ENCODE results near the gene GSG1L2.

The GSG1L2 gene

DNA sequence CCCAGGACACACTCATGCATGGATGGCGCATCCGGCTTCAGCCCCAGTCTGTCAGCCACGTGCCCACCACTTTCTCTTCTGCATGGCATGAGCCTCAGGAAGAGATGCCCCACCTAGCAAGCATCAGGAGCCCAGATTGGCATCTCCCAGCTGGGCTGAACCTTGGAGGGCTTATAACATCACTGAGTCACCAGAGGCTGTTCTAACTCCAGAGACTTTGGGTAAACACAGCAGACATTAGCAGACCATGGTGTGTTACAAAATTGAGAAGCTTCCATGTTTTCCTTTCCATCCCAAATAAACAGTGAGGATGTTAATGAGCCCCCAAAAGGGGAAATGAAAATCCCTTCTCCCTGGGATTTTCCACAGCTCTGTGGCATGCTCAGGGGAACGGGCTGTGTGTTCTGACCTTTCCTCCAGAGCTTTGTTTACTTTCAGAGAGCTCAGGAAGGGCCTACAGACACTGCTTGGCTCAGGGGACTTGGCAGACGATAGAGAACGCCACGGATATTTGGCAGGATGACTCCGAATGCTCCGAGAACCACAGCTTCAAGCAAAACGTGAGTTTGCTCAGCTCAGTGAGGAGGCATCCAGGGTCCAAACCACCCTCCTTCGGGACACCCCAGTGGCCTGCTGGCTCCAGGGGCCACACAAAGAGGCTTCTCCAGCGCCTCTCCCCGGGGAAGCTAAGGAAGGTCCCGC, 20.3 kb upstream of the GSG1L2 start:
- TF ChIP-seq, protein P1, sequence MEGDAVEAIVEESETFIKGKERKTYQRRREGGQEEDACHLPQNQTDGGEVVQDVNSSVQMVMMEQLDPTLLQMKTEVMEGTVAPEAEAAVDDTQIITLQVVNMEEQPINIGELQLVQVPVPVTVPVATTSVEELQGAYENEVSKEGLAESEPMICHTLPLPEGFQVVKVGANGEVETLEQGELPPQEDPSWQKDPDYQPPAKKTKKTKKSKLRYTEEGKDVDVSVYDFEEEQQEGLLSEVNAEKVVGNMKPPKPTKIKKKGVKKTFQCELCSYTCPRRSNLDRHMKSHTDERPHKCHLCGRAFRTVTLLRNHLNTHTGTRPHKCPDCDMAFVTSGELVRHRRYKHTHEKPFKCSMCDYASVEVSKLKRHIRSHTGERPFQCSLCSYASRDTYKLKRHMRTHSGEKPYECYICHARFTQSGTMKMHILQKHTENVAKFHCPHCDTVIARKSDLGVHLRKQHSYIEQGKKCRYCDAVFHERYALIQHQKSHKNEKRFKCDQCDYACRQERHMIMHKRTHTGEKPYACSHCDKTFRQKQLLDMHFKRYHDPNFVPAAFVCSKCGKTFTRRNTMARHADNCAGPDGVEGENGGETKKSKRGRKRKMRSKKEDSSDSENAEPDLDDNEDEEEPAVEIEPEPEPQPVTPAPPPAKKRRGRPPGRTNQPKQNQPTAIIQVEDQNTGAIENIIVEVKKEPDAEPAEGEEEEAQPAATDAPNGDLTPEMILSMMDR (IDR thresholded peaks at IDR 0.05; ENCODE audit: control insufficient read depth, extremely low read depth, insufficient read depth) = no peak
- DNase-seq (ENCODE audit: low read depth) = peak; percentile 67
- no peak overlapping the region for H3K4me3 ChIP-seq (ENCODE audit: low read depth, low read length)

DNA sequence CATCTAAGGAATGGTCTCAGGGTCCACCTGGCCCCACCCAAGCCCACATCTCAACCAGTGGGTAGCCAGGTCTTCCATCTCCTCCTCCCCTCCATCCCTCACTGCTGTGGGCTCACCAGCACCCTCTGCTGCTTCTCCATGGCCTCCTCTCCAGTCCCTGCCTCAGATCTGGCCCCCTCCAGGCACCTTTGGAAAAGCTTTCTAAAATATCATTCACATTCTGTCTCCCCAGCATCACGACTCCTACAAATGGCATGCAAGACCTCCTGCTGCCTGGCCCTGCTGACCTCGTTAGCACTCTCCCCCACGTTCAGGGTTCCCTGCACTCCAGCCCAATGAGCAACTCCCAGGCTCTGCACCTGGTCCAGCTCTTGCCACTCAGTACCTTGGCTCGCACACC, 17.6 kb upstream of the GSG1L2 start:
- no peak overlapping the region for H3K4me3 ChIP-seq (ENCODE audit: low read depth, low read length)
- TF ChIP-seq, protein P1 (IDR thresholded peaks at IDR 0.05; ENCODE audit: control insufficient read depth, extremely low read depth, insufficient read depth) = no peak
- DNase-seq (ENCODE audit: low read depth) = no peak

DNA sequence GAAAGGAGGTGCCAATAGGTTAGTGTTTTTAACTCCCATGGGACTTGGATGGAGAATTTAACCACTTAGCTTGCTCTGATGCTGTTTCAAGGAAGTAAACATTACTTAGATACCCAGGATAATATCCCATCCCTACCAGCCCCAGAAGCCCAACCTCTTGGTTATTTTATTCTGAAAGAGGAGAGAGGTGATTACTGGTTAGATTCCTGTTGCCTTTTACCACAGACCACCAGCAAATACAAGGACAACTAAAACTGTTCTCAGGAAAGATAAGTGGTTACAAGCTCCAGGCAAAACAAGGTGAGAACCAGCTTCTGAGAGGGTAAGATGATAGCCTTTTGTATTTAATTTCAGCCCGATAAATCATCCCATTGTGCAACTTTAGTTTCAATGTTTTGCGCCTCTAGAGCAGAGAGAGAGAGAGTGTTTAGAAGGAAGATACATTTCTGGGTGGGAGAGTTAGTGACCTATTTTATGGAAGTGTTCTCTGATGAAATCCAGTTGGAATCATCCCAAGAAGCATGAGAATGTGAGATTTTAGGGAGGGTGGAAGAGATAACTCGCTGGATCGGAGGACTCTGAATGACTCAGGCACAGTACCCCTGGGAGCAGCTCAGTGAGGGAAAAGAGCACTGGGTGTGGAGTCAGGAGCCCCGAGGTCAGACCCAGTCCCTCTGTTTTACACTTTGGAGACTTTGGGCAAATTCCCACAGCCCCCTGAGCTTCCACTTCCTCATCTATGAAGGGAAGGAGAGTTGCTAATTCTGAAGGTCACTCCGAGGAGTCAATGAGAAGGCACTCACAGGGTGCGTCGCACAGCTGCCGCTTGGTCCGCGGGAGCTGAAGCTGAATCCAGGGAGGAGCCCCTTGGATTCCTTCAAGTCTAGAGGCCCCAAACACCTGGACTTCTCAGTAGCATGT, 15.9 kb upstream of the GSG1L2 start:
- TF ChIP-seq, protein P1 (IDR thresholded peaks at IDR 0.05; ENCODE audit: control insufficient read depth, extremely low read depth, insufficient read depth) = no peak
- no peak for DNase-seq (ENCODE audit: low read depth)
- no peak overlapping the region for H3K4me3 ChIP-seq (ENCODE audit: low read depth, low read length)

- TF ChIP-seq, protein P1 (IDR thresholded peaks at IDR 0.05; ENCODE audit: control insufficient read depth, extremely low read depth, insufficient read depth) = no peak
- no peak overlapping the region for H3K4me3 ChIP-seq (ENCODE audit: low read depth, low read length)
- DNase-seq (ENCODE audit: low read depth) = no peak
Observed at GRCh38 chr17:9833922-9834321, 12.0 kb upstream of the GSG1L2 start.

DNA sequence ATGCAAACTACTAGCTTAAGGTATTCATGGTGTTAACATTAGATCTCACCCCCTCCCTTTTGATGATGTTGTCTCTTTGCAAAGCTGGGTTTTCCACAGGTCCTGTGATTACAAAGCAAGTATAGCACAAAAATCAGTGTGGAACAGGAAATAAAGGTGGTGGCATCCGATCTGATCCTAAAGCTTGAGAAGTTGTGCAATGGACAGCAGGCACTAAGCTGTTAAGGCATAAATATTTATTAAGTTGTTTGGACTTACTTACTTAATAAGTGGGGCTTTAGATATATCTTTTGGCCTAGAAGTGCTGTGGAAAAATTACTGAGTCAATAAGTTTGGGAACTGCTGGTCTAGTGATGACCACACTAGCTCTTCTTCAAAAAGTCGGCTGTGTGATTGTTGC, 8.8 kb upstream of the GSG1L2 start:
- no peak for DNase-seq (ENCODE audit: low read depth)
- no peak overlapping the region for H3K4me3 ChIP-seq (ENCODE audit: low read depth, low read length)
- TF ChIP-seq, protein P1 (IDR thresholded peaks at IDR 0.05; ENCODE audit: control insufficient read depth, extremely low read depth, insufficient read depth) = no peak

DNA sequence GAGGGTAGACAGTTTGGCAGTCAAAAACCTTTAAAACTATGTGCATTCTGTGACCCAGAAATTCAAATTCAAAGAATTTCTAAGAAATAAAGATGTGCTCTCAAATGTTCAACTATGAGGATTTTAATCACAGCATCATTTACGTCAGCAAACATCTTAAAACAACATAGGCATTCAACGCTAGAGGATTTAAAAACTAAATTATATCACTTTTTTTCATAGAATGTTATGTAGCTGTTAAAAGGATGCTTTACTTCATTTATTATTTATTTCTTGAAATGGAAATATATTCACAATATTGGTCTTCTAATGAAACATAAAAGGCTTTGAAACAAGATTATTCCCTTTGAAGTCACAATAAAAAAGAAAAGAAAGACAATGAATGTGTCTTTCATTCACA, 7.5 kb upstream of the GSG1L2 start:
- DNase-seq (ENCODE audit: low read depth) = no peak
- no peak overlapping the region for H3K4me3 ChIP-seq (ENCODE audit: low read depth, low read length)
- TF ChIP-seq, protein P1 (IDR thresholded peaks at IDR 0.05; ENCODE audit: control insufficient read depth, extremely low read depth, insufficient read depth) = no peak
